Keratinocyte (primary cell): ENCODE data around the gene ALCAM. TPM values are rescaled to one million over a fixed set of nuclear protein-coding genes. Genes with fewer than 3 reads are reported as not detected.

Experiments used
- DNase-seq: peaks from one replicate; pipeline ENCODE4 v3.0.0-alpha.2; 2011; ENCODE audit warnings: low read depth, missing footprints, low spot score
- FAIRE-seq: peaks from 2 replicates; lab custom pipeline; 2011; peaks lifted over from hg19 to GRCh38; lab: Jason Lieb, UNC
- H2AFZ ChIP-seq: 2 replicates; pipeline ENCODE4 v1.6.0; 2012; ENCODE audit warnings: low read length, control low read depth, inconsistent platforms; ENCODE audit not compliant: control insufficient read depth
- H3K27ac ChIP-seq: 2 replicates; pipeline ENCODE4 v1.5.1; 2011; ENCODE audit warnings: low read length; ENCODE audit not compliant: control insufficient read depth, insufficient read depth
- H3K27me3 ChIP-seq: 3 replicates; pipeline ENCODE4 v1.6.0; 2011; ENCODE audit warnings: low read length; ENCODE audit not compliant: control insufficient read depth, insufficient read depth; ENCODE audit errors: extremely low read depth
- H3K36me3 ChIP-seq, 2 experiments: 2 replicates in 1 of 2; 3 replicates in 1 of 2; pipeline ENCODE4 v1.5.1; 2011; ENCODE audit warnings: low read length in 2 of 2, mild to moderate bottlenecking in 1 of 2; ENCODE audit not compliant: control insufficient read depth in 2 of 2, insufficient read depth in 2 of 2; ENCODE audit errors: extremely low read depth in 1 of 2
- H3K4me1 ChIP-seq: 3 replicates; pipeline ENCODE4 v1.5.1; 2011; ENCODE audit warnings: low read length; ENCODE audit not compliant: control insufficient read depth, insufficient read depth; ENCODE audit errors: extremely low read depth
- H3K4me2 ChIP-seq: 3 replicates; pipeline ENCODE4 v1.6.0; 2011; ENCODE audit warnings: low read depth, low read length; ENCODE audit not compliant: control insufficient read depth, insufficient read depth; ENCODE audit errors: extremely low read depth
- H3K4me3 ChIP-seq, 3 experiments: fragments of 200-600 bp in 1 of 3; sonication (generic) in 1 of 3; 2 replicates in 2 of 3; 3 replicates in 1 of 3; pipeline ENCODE4 v1.5.1; 2011 to 2016; ENCODE audit warnings: low read length in 3 of 3, mild to moderate bottlenecking in 3 of 3, control low read depth in 2 of 3, inconsistent platforms in 1 of 3, low read depth in 1 of 3, mixed read lengths in 1 of 3, mixed run types in 1 of 3, moderate library complexity in 1 of 3; ENCODE audit not compliant: control insufficient read depth in 2 of 3, insufficient read depth in 2 of 3; ENCODE audit errors: extremely low read depth in 1 of 3
- H3K79me2 ChIP-seq: 2 replicates; pipeline ENCODE4 v1.6.0; 2012; ENCODE audit warnings: low read length; ENCODE audit not compliant: control insufficient read depth, insufficient read depth
- H3K9ac ChIP-seq: 3 replicates; pipeline ENCODE4 v1.6.0; 2011; ENCODE audit warnings: low read length; ENCODE audit not compliant: control insufficient read depth, insufficient read depth; ENCODE audit errors: extremely low read depth
- H3K9me1 ChIP-seq: 3 replicates; pipeline ENCODE4 v1.6.0; 2011; ENCODE audit warnings: low read length; ENCODE audit not compliant: control insufficient read depth, insufficient read depth; ENCODE audit errors: extremely low read depth
- H3K9me3 ChIP-seq: 2 replicates; pipeline ENCODE4 v1.5.1; 2012; ENCODE audit warnings: low read depth, low read length; ENCODE audit not compliant: control insufficient read depth
- H4K20me1 ChIP-seq: 3 replicates; pipeline ENCODE4 v1.6.0; 2011; ENCODE audit warnings: low read length; ENCODE audit not compliant: control insufficient read depth, insufficient read depth; ENCODE audit errors: extremely low read depth
- EZH2 ChIP-seq: IDR thresholded peaks from one replicate; pipeline ENCODE4 v1.6.1; 2012; ENCODE audit warnings: inconsistent platforms, mild to moderate bottlenecking, low read length, moderate library complexity
- dilution Hi-C: fragments of 300-500 bp; cut with MboI; formaldehyde crosslinking; loops from one replicate; pipeline ENCODE4 v1.7.0; 2020; ENCODE audit warnings: low sequenced_read_pairs; ENCODE audit not compliant: extremely low pct_ligation_motif_present
- polyA plus RNA-seq, 5 experiments: library from polyadenylated mRNA; depleted of rRNA in 3 of 5; stranded (reverse) in 3 of 5; stranded (forward) in 1 of 5; unstranded in 1 of 5; fragments of >200 nt; gene quantifications; 1 replicate in 1 of 5; 2 replicates in 3 of 5; 3 replicates in 1 of 5; pipeline versions ENCODE4 v1.2.1 to v1.2.3, GENCODE V29; 2011 to 2012; ENCODE audit warnings: missing spikeins in 2 of 5, low read depth in 1 of 5, low replicate concordance in 1 of 5
- TF ChIP-seq, protein P1 (sequence below), 3 experiments: IDR thresholded peaks in 1 of 3; conservative IDR thresholded peaks in 1 of 3; optimal IDR thresholded peaks in 1 of 3; 2 replicates in 2 of 3; 3 replicates in 1 of 3; pipeline versions ENCODE3 to v1.5.1; 2011; ENCODE audit warnings: low read length in 3 of 3, mild to moderate bottlenecking in 3 of 3, moderate library complexity in 2 of 3, control low read depth in 1 of 3, inconsistent platforms in 1 of 3; ENCODE audit not compliant: insufficient read depth in 2 of 3; ENCODE audit errors: extremely low read depth in 1 of 3

Gene ALCAM
- polyA plus RNA-seq, 1 donor (not counting 4 experiments of a cell fraction or from before 2014, with no cell fraction given): 71.3 TPM

DNA sequence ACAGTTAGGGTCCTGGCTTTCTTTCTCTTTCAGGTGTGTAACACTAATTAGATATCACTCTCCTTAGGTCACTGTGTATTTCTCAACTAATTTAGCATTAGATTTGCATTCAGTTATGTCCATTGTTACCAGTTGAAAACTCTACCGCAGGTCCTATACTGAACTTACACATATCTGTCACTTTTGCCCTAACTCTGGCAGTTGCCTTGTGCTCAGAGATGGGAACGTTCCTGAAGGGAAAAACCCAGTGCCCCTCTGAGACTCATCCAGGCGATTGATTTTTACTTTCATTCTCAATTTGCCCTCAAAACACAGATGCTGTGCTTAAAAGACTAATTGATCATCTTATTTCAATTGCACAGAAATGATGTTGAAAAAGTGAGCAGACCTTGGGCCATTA, 249.1 kb downstream of the ALCAM start:
- Histone ChIP-seq H3K9me3 (no peaks in the 10 kb centered on the region), H3K79me2 (no peaks in the 10 kb centered on the region), H3K9ac (no peak overlapping the region), H3K4me2 (no peak overlapping the region), H3K27ac (no peak overlapping the region), H3K4me3 (no peak overlapping the region), H3K9me1 (no peaks in the 10 kb centered on the region), H3K36me3 (no peaks in the 10 kb centered on the region), H3K27me3 (no peaks in the 10 kb centered on the region), H3K4me1 (peaks cover 13% of the 10 kb centered on the region), H4K20me1 (no peaks in the 10 kb centered on the region), H2AFZ (no peak overlapping the region)
- DNase-seq: no peak
- no peak for FAIRE-seq
- TF ChIP-seq EZH2: no peak
- TF ChIP-seq, protein P1, sequence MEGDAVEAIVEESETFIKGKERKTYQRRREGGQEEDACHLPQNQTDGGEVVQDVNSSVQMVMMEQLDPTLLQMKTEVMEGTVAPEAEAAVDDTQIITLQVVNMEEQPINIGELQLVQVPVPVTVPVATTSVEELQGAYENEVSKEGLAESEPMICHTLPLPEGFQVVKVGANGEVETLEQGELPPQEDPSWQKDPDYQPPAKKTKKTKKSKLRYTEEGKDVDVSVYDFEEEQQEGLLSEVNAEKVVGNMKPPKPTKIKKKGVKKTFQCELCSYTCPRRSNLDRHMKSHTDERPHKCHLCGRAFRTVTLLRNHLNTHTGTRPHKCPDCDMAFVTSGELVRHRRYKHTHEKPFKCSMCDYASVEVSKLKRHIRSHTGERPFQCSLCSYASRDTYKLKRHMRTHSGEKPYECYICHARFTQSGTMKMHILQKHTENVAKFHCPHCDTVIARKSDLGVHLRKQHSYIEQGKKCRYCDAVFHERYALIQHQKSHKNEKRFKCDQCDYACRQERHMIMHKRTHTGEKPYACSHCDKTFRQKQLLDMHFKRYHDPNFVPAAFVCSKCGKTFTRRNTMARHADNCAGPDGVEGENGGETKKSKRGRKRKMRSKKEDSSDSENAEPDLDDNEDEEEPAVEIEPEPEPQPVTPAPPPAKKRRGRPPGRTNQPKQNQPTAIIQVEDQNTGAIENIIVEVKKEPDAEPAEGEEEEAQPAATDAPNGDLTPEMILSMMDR (optimal IDR thresholded peaks at IDR 0.05 in 1 of 3, IDR thresholded peaks at IDR 0.05 in 1 of 3, conservative IDR thresholded peaks at IDR 0.05 in 1 of 3; ENCODE audit: extremely low read depth in 1 of 3, insufficient read depth in 2 of 3, low read length in 3 of 3): no peak
- dilution Hi-C loops: no loop called here

DNA sequence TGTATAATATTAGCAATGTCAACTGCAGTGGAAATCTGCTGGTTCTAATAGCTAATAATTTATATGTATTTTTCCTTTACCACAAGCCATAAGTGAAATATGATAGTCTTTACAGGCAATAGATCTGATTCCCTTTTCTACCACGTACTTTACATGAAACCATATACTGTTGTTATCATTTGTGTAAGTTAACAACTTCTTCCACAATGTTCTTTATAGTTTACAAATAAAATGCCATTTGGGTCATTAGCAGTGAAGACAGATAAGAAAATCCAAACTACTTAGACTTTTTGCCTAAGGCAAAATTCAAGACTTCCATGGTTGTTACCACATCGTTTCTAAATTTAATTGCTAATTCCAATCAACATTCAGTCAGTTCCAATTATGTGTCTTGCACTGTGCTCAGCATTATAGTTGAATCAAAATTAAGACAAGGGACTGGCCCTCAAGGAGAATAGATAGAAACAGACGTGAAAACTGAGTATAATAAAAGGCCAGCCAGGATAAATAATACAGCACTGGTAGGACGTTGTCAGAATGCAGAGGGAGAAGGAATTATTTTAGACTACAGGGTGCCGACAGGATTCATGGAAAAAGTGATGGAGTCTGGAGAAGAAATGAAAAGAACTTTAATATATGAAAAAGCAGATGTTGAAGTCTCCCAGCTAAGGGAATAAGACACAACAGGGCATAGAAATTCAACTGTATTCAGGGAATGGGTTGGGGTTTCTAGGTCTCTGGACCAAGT, 249.8 kb downstream of the ALCAM start:
- FAIRE-seq (no peak), DNase-seq (no peak)
- H3K27ac ChIP-seq: no peak overlapping the region
- no peaks in the 10 kb centered on the region for H3K79me2 ChIP-seq
- H3K9me3 ChIP-seq: no peaks in the 10 kb centered on the region
- H3K9ac ChIP-seq: no peak overlapping the region
- no peak overlapping the region for H3K4me2 ChIP-seq
- no peaks in the 10 kb centered on the region for H3K9me1 ChIP-seq
- TF ChIP-seq, protein P1 (optimal IDR thresholded peaks at IDR 0.05 in 1 of 3, IDR thresholded peaks at IDR 0.05 in 1 of 3, conservative IDR thresholded peaks at IDR 0.05 in 1 of 3; ENCODE audit: extremely low read depth in 1 of 3, insufficient read depth in 2 of 3, low read length in 3 of 3): no peak
- no peak for TF ChIP-seq EZH2
- H4K20me1 ChIP-seq: no peaks in the 10 kb centered on the region
- no peak overlapping the region for H3K4me3 ChIP-seq
- dilution Hi-C loops: no loop called here
- H2AFZ ChIP-seq: no peak overlapping the region
- H3K36me3 ChIP-seq: no peaks in the 10 kb centered on the region
- no peaks in the 10 kb centered on the region for H3K27me3 ChIP-seq
- peaks cover 6% of the 10 kb centered on the region for H3K4me1 ChIP-seq
